ENCODE measurements around the gene CDCA3. TPM values are rescaled to one million over a fixed set of nuclear protein-coding genes. Genes with fewer than 3 reads are reported as not detected.
"Not testable (repeated sequence)": the region's sequence is repeated elsewhere in the genome, so short reads cannot be mapped to it uniquely, and the experiment has no call there.

Gene CDCA3
- total and polyA plus RNA-seq, 4 experiments from 2014 or later, result 0.09 to 2.0 (median 0.83) TPM

DNA sequence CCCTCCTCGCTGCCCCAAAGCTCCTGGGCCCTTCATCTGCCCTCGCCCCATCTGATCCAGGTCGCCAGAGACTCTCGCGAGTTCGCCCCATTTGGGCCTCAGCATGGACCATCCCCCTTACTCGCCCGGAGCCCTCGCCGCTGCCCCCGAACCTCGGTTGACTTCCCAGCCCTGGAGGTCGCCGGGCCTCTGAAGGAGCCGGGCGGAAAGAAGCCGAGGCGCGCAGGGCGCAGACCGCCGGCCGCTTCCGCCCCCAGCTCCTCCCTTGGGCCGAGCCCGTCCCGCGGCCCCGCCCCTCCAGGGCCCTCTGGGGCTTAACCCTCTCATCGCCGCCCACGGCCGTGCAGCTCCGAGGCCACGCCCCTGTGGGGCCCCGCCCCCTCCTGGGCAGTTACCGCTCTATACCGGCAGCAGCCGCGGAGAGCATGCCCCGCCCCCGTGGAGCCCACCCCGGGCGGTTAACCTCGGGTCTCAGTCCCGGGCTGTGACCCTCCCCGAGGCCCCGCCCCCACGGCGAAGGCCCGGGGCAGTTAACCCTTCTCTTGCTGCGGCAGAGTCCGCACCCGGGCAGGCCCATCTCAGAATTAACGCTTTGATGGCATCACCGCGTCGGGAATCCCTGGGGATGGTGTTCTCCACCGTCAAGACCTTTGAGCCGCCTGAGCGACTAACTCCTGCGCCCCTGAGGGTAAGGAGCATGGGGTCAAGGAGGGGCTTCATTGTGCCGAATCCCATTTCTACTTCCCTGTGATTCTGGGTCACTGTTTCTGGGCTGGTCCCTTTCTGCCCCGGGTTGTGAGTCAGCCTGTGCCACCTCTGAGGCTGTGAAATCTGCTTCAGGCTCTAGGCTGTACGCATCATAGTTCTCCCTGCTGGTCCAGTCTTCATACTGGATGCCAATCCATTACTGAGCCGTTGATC, 22.3 kb upstream of the CDCA3 start, which contains the start of gene SPSB2:
TSS of gene SPSB2 (minus strand) at position 210 of the 921 bp plus-strand sequence. CDS start 402 bp downstream, outside the sequence.
- peak; percentile 97 to 98 (median 98) for DNase-seq
- Mint-ChIP-seq H3K4me1 (peaks cover 32 to 66% (median 49%) of the 10 kb centered on the region in 4 donors), H3K9me3 (no peaks in the 10 kb centered on the region), H3K4me3 (peak within 1 kb of the TSS; percentile 90 to 93 (median 92)), H3K27me3 (no peaks in the 10 kb centered on the region), H3K36me3 (peaks cover 7 to 44% of the 10 kb centered on the region in 2 donors), H3K27ac (peak within 1 kb of the TSS; percentile 90 to 96 (median 93))
- Histone ChIP-seq H3K9me3 (ENCODE audit: control insufficient read depth in 1 of 2, low read length in 2 of 2) (no peaks in the 10 kb centered on the region), H3K4me1 (ENCODE audit: insufficient read depth, low read length) (peaks cover 45% of the 10 kb centered on the region), H3K27me3 (ENCODE audit: insufficient read depth, low read length) (no peaks in the 10 kb centered on the region), H3K4me3 (ENCODE audit: low read length in 2 of 2) (peak within 1 kb of the TSS; percentile 93 to 99), H3K36me3 (ENCODE audit: insufficient read depth, low read length) (peaks cover 17% of the 10 kb centered on the region), H3K27ac (ENCODE audit: low read depth, low read length) (peak within 1 kb of the TSS; percentile 87)
- CTCF ChIA-PET (ENCODE audit: partially characterized antibody), result interaction anchor here (0.6 to 9.2 kb wide), 56 partner anchors 9 to 766 kb away, joined by 3 to 151 read pairs (median 5); partner anchors contain the start of genes C12orf57, C1RL, CDCA3 and ENO2
- POLR2A ChIA-PET (ENCODE audit: partially characterized antibody), result interaction anchor here (0.6 to 11.0 kb wide), 46 partner anchors 9 to 316 kb away, joined by 3 to 270 read pairs (median 4); partner anchors contain the start of genes C12orf57, C1RL, CD4 and CDCA3
- intact Hi-C loops (cut with micrococcal nuclease), result loop anchor here (1.0 kb wide), 5 partner anchors 18 to 97 kb away; partner anchors contain the start of genes EMG1, ENO2, LRRC23 and PHB2

DNA sequence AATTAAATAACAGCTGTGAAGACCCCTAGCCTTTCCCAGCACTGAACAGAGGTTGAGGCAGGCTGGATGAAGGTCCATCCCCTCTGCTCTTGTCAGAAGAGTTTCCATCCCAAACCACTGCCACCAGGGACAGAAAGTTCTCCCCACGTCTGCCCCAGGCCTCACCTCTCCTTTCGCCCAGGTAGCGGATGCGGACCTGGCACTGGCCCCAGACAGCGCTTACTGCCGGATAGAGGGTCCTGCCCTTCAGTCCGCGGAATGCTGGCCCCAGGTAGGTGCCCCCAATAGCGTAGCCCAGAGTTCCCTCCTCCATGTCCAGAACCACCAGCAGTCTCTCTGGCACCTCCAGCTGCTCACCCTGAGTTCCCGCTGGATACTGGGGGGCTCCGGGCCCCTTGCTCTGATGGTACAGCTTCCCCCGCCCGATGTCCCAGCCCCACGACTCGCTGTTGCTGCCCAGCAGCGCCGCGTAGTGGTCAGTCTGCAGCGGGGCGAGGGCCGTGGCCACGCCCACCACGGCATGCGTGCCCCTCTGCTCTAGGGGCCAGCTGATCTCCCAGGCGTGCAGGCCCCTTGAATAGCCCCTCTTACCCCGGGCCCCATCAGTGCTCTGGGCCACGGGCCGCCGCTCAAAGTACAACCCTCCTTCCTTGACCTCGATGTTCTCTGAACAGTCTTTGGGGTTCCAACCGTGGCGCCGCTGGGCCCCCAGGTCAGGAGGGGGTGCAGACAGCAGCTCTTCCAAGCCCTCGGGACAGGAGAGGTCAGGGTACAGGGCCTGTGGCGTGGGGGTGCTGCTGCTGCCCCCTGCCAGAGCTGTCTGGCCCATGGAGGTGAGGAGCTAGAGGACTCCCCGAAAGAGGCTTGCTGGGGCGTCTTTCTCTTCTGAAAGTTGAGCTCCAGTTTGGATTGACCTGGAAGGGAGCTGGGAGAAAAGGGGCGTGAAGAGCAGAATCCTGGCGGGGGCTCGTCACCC, 21.3 kb upstream of the CDCA3 start:
- peaks cover 17% of the 10 kb centered on the region for H3K36me3 ChIP-seq (ENCODE audit: insufficient read depth, low read length)
- H3K9me3 ChIP-seq (ENCODE audit: control insufficient read depth in 1 of 2, low read length in 2 of 2), result no peaks in the 10 kb centered on the region
- H3K36me3 Mint-ChIP-seq, result peaks cover 7 to 48% of the 10 kb centered on the region in 2 donors
- intact Hi-C loops (cut with micrococcal nuclease), result loop anchor here (1.0 kb wide), 7 partner anchors 19 to 236 kb away; partner anchors contain the start of genes EMG1, ENO2, LRRC23 and MLF2
- CTCF ChIA-PET (ENCODE audit: partially characterized antibody), result interaction anchor here (0.6 to 9.2 kb wide), 63 partner anchors 8 to 767 kb away, joined by 3 to 151 read pairs (median 4); partner anchors contain the start of genes C12orf57, C1RL, CDCA3 and ENO2
- H3K4me3 Mint-ChIP-seq, result peak overlapping the region; percentile 90 to 93 (median 92)
- H3K9me3 Mint-ChIP-seq, result no peaks in the 10 kb centered on the region
- H3K27ac ChIP-seq (ENCODE audit: low read depth, low read length), result peak overlapping the region; percentile 87
- no peaks in the 10 kb centered on the region for H3K27me3 ChIP-seq (ENCODE audit: insufficient read depth, low read length)
- H3K4me1 ChIP-seq (ENCODE audit: insufficient read depth, low read length), result peaks cover 49% of the 10 kb centered on the region
- DNase-seq, result peak; percentile 79 to 86 (median 80)
- POLR2A ChIA-PET (ENCODE audit: partially characterized antibody), result interaction anchor here (0.6 to 11.0 kb wide), 46 partner anchors 8 to 317 kb away, joined by 3 to 270 read pairs (median 4); partner anchors contain the start of genes C12orf57, C1RL, CD4 and CDCA3
- no peaks in the 10 kb centered on the region for H3K27me3 Mint-ChIP-seq
- H3K27ac Mint-ChIP-seq, result peak overlapping the region; percentile 89 to 96 (median 93)
- peaks cover 36 to 72% (median 52%) of the 10 kb centered on the region in 4 donors for H3K4me1 Mint-ChIP-seq
- H3K4me3 ChIP-seq (ENCODE audit: low read length in 2 of 2), result peak overlapping the region; percentile 93 to 99

GRCh38 chr12:6871052-6871957, 20.2 kb upstream of the CDCA3 start:
- Mint-ChIP-seq H3K4me1 (peaks cover 38 to 81% (median 58%) of the 10 kb centered on the region in 4 donors), H3K27me3 (no peaks in the 10 kb centered on the region), H3K27ac (peak overlapping the region; percentile 83 to 96 (median 92)), H3K36me3 (peaks cover 7 to 55% of the 10 kb centered on the region in 2 donors), H3K4me3 (peak overlapping the region; percentile 90 to 93 (median 92)), H3K9me3 (no peaks in the 10 kb centered on the region)
- H3K4me3 ChIP-seq (ENCODE audit: low read length in 2 of 2), result peak overlapping the region; percentile 58 to 99
- ChIA-PET CTCF (ENCODE audit: partially characterized antibody) (interaction anchor here (0.7 to 9.2 kb wide), 31 partner anchors 8 to 252 kb away, joined by 3 to 151 read pairs (median 7); partner anchors contain the start of genes C12orf57, C1RL, CDCA3 and LRRC23), POLR2A (ENCODE audit: partially characterized antibody) (interaction anchor here (0.7 to 11.0 kb wide), 19 partner anchors 10 to 237 kb away, joined by 3 to 270 read pairs (median 28); partner anchors contain the start of genes C12orf57, C1RL, CDCA3 and COPS7A)
- peaks cover 17% of the 10 kb centered on the region for H3K36me3 ChIP-seq (ENCODE audit: insufficient read depth, low read length)
- H3K27me3 ChIP-seq (ENCODE audit: insufficient read depth, low read length), result no peaks in the 10 kb centered on the region
- intact Hi-C loops (cut with micrococcal nuclease), result no loop called here
- no peaks in the 10 kb centered on the region for H3K9me3 ChIP-seq (ENCODE audit: control insufficient read depth in 1 of 2, low read length in 2 of 2)
- H3K4me1 ChIP-seq (ENCODE audit: insufficient read depth, low read length), result peaks cover 56% of the 10 kb centered on the region
- peak in 2 of 5 donors; percentile 21 to 26 for DNase-seq
- peak overlapping the region; percentile 87 for H3K27ac ChIP-seq (ENCODE audit: low read depth, low read length)

DNA sequence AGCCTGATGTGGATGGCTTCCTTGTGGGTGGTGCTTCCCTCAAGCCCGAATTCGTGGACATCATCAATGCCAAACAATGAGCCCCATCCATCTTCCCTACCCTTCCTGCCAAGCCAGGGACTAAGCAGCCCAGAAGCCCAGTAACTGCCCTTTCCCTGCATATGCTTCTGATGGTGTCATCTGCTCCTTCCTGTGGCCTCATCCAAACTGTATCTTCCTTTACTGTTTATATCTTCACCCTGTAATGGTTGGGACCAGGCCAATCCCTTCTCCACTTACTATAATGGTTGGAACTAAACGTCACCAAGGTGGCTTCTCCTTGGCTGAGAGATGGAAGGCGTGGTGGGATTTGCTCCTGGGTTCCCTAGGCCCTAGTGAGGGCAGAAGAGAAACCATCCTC, 19.2 kb upstream of the CDCA3 start:
- H3K27me3 Mint-ChIP-seq; H3K9me3 Mint-ChIP-seq; DNase-seq; H3K4me3 ChIP-seq (ENCODE audit: low read length in 2 of 2); H3K27me3 ChIP-seq (ENCODE audit: insufficient read depth, low read length); H3K9me3 ChIP-seq (ENCODE audit: control insufficient read depth in 1 of 2, low read length in 2 of 2); intact Hi-C loops (cut with micrococcal nuclease): not testable (repeated sequence)
- peaks cover 7 to 58% of the 10 kb centered on the region in 2 donors for H3K36me3 Mint-ChIP-seq
- peaks cover 38 to 77% (median 58%) of the 10 kb centered on the region in 4 donors for H3K4me1 Mint-ChIP-seq
- peak overlapping the region; percentile 42 for H3K27ac ChIP-seq (ENCODE audit: low read depth, low read length)
- ChIA-PET CTCF (ENCODE audit: partially characterized antibody) (interaction anchor here (0.6 to 9.2 kb wide), 22 partner anchors 8 to 266 kb away, joined by 3 to 151 read pairs (median 7); partner anchors contain the start of genes C12orf57, C1RL, CDCA3 and LRRC23), POLR2A (ENCODE audit: partially characterized antibody) (interaction anchor here (0.6 to 11.0 kb wide), 10 partner anchors 16 to 181 kb away, joined by 3 to 270 read pairs (median 16); partner anchors contain the start of genes C12orf57, CDCA3, ENO2 and RNU7-1)
- H3K4me3 Mint-ChIP-seq, result peak overlapping the region in 2 of 8 donors; percentile 54 to 71
- peaks cover 57% of the 10 kb centered on the region for H3K4me1 ChIP-seq (ENCODE audit: insufficient read depth, low read length)
- H3K36me3 ChIP-seq (ENCODE audit: insufficient read depth, low read length), result peaks cover 17% of the 10 kb centered on the region
- peak overlapping the region in 6 of 7 donors; percentile 35 to 92 (median 72) for H3K27ac Mint-ChIP-seq

- H3K4me3 Mint-ChIP-seq, result peak overlapping the region; percentile 88 to 93 (median 90)
- peaks cover 37 to 70% (median 54%) of the 10 kb centered on the region in 4 donors for H3K4me1 Mint-ChIP-seq
- no peaks in the 10 kb centered on the region for H3K27me3 ChIP-seq (ENCODE audit: insufficient read depth, low read length)
- H3K4me1 ChIP-seq (ENCODE audit: insufficient read depth, low read length), result peaks cover 57% of the 10 kb centered on the region
- intact Hi-C loops (cut with micrococcal nuclease), result loop anchor here (1.0 kb wide), 5 partner anchors 69 to 244 kb away; partner anchors contain the start of genes C12orf57 and C1R
- H3K9me3 ChIP-seq (ENCODE audit: control insufficient read depth in 1 of 2, low read length in 2 of 2), result no peaks in the 10 kb centered on the region
- peak overlapping the region; percentile 90 to 97 (median 91) for H3K27ac Mint-ChIP-seq
- peak; percentile 79 to 85 (median 83) for DNase-seq
- H3K4me3 ChIP-seq (ENCODE audit: low read length in 2 of 2), result peak overlapping the region in 1 of 2 donors; percentile 67
- no peaks in the 10 kb centered on the region for H3K9me3 Mint-ChIP-seq
- H3K27me3 Mint-ChIP-seq, result no peaks in the 10 kb centered on the region
- peaks cover 17% of the 10 kb centered on the region for H3K36me3 ChIP-seq (ENCODE audit: insufficient read depth, low read length)
- ChIA-PET POLR2A (ENCODE audit: partially characterized antibody) (interaction anchor here (0.7 to 11.0 kb wide), 20 partner anchors 15 to 239 kb away, joined by 3 to 270 read pairs (median 8); partner anchors contain the start of genes C12orf57, C1RL, CDCA3 and ENO2), CTCF (ENCODE audit: partially characterized antibody) (interaction anchor here (0.8 to 9.2 kb wide), 33 partner anchors 8 to 265 kb away, joined by 3 to 151 read pairs (median 5); partner anchors contain the start of genes C12orf57, C1RL, CDCA3 and ENO2)
- peak overlapping the region; percentile 69 for H3K27ac ChIP-seq (ENCODE audit: low read depth, low read length)
- peaks cover 14 to 66% of the 10 kb centered on the region in 2 donors for H3K36me3 Mint-ChIP-seq
Observed at GRCh38 chr12:6869049-6870021, 18.2 kb upstream of the CDCA3 start.

Measured in CD4-positive, alpha-beta memory T cell (primary cell).